Bronchial epithelial cell (primary cell): ENCODE measurements around the gene FAM53B. TPM values are rescaled to one million over a fixed set of nuclear protein-coding genes. Genes with fewer than 3 reads are reported as not detected.

ENCODE experiments used
- DNase-seq: peaks from one replicate; pipeline ENCODE4 v3.0.0-alpha.2; 2010; ENCODE audit warnings: low read depth
- FAIRE-seq: peaks from 2 replicates; lab custom pipeline; 2011; peaks lifted over from hg19 to GRCh38; lab: Jason Lieb, UNC
- H3K27me3 ChIP-seq: 2 replicates; pipeline ENCODE4 v1.5.1; 2011; ENCODE audit warnings: low read length; ENCODE audit not compliant: control insufficient read depth, insufficient read depth
- H3K36me3 ChIP-seq: 2 replicates; pipeline ENCODE4 v1.5.1; 2011; ENCODE audit warnings: low read length; ENCODE audit not compliant: control insufficient read depth, insufficient read depth
- H3K4me3 ChIP-seq: 2 replicates; pipeline ENCODE4 v1.5.1; 2011; ENCODE audit warnings: mild to moderate bottlenecking, low read depth, low read length, control low read depth
- CTCF ChIP-seq: IDR thresholded peaks from 2 replicates; pipeline ENCODE4 v1.5.1; 2011; ENCODE audit warnings: mild to moderate bottlenecking, moderate library complexity, low read length, control low read depth, inconsistent platforms; ENCODE audit not compliant: insufficient read depth, severe bottlenecking
- total RNA-seq: library from RNA; depleted of rRNA; stranded (reverse); fragments of >200 nt; gene quantifications from 2 replicates; pipeline ENCODE4 v1.2.1, GENCODE V29; 2014

The FAM53B gene
- total RNA-seq, 1 donor from 2014 or later = 19.5 TPM

GRCh38 chr10:124665558-124665957, 78.6 kb downstream of the FAM53B start:
- peak; percentile 72 for FAIRE-seq
- no peak for DNase-seq
- H3K4me3 ChIP-seq = no peak overlapping the region
- TF ChIP-seq CTCF = no peak
- no peaks in the 10 kb centered on the region for H3K27me3 ChIP-seq
- peaks cover 7% of the 10 kb centered on the region for H3K36me3 ChIP-seq

GRCh38 chr10:124665091-124665490, 79.1 kb downstream of the FAM53B start:
- Histone ChIP-seq H3K4me3 (no peak overlapping the region), H3K27me3 (no peaks in the 10 kb centered on the region), H3K36me3 (peaks cover 7% of the 10 kb centered on the region)
- DNase-seq (no peak), FAIRE-seq (peak; percentile 76)
- no peak for TF ChIP-seq CTCF

- peaks cover 4% of the 10 kb centered on the region for H3K36me3 ChIP-seq
- DNase-seq (no peak), FAIRE-seq (no peak)
- TF ChIP-seq CTCF = no peak
- H3K4me3 ChIP-seq = no peak overlapping the region
- no peaks in the 10 kb centered on the region for H3K27me3 ChIP-seq
Measured at GRCh38 chr10:124663766-124664360, 80.3 kb downstream of the FAM53B start.

- FAIRE-seq = no peak
- no peak for TF ChIP-seq CTCF
- Histone ChIP-seq H3K27me3 (no peaks in the 10 kb centered on the region), H3K36me3 (peaks cover 4% of the 10 kb centered on the region), H3K4me3 (no peak overlapping the region)
- no peak for DNase-seq
Measured at GRCh38 chr10:124663228-124663627, 81.0 kb downstream of the FAM53B start.

GRCh38 chr10:124661660-124662180, 82.5 kb downstream of the FAM53B start:
- FAIRE-seq = peak; percentile 60
- H3K36me3 ChIP-seq = peaks cover 4% of the 10 kb centered on the region
- no peak overlapping the region for H3K4me3 ChIP-seq
- no peak for DNase-seq
- H3K27me3 ChIP-seq = no peaks in the 10 kb centered on the region
- no peak for TF ChIP-seq CTCF
